ENCODE results near the gene MAPT.

MAPT gene

DNA sequence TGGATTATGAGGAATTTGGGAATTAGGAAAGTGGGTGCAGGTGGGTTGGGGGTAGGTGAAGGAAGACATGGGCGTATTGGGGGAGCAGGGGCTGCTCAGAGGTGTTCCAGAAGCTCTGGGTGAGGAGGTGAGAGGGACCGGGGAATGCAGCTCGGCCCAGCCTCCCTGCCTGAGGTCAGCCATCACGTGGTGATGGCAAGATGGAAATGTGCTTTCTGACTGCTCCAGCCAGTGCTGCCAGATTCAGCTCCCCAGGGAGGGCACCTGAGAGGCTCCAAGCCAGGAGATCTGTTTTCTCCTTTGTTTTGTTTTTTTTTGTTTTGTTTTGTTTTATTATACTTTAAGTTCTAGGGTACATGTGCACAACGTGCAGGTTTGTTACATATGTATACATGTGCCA, 69.5 kb downstream of the MAPT start:
- H3K4me3 ChIP-seq (ENCODE audit: low read depth, low read length): no peak overlapping the region
- TF ChIP-seq, protein P1, sequence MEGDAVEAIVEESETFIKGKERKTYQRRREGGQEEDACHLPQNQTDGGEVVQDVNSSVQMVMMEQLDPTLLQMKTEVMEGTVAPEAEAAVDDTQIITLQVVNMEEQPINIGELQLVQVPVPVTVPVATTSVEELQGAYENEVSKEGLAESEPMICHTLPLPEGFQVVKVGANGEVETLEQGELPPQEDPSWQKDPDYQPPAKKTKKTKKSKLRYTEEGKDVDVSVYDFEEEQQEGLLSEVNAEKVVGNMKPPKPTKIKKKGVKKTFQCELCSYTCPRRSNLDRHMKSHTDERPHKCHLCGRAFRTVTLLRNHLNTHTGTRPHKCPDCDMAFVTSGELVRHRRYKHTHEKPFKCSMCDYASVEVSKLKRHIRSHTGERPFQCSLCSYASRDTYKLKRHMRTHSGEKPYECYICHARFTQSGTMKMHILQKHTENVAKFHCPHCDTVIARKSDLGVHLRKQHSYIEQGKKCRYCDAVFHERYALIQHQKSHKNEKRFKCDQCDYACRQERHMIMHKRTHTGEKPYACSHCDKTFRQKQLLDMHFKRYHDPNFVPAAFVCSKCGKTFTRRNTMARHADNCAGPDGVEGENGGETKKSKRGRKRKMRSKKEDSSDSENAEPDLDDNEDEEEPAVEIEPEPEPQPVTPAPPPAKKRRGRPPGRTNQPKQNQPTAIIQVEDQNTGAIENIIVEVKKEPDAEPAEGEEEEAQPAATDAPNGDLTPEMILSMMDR (IDR thresholded peaks at IDR 0.05; ENCODE audit: low read depth, low read length): no peak
- in situ Hi-C loops (cut with HindIII; ENCODE audit: low sequenced_read_pairs): no loop called here
- no peak for DNase-seq (ENCODE audit: low read depth, low spot score)

- in situ Hi-C loops (cut with HindIII; ENCODE audit: low sequenced_read_pairs): no loop called here
- no peak for DNase-seq (ENCODE audit: low read depth, low spot score)
- TF ChIP-seq, protein P1 (IDR thresholded peaks at IDR 0.05; ENCODE audit: low read depth, low read length): no peak
Observed at GRCh38 chr17:45964634-45965033, 70.3 kb downstream of the MAPT start.

DNA sequence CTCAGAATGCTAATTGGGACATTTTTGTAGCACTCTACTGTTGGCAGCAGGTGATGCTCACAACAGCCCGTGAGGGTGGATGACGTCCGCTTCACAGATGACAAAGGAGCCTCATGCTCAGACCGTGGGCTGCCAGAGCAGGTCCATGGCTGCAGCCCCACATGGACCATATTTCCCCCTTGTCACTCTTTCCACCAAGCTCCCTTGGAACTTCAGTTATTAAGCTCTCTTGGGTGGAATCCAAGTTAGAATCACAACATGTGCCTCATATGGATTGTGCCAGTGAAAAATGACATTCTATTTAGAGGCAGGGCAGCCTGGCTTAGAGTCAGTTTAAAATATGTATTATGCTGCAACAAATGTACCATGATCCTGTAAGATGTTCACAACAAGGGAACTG, 71.5 kb downstream of the MAPT start:
- DNase-seq (ENCODE audit: low read depth, low spot score): no peak
- no peak overlapping the region for H3K4me3 ChIP-seq (ENCODE audit: low read depth, low read length)
- TF ChIP-seq, protein P1 (IDR thresholded peaks at IDR 0.05; ENCODE audit: low read depth, low read length): no peak
- in situ Hi-C loops (cut with HindIII; ENCODE audit: low sequenced_read_pairs): no loop called here

More at GRCh38 chr17:45964634-45965033, 70.3 kb downstream of the MAPT start:
- H3K4me3 ChIP-seq (ENCODE audit: low read depth, low read length): no peak overlapping the region

GRCh38 chr17:45966606-45967280, 72.4 kb downstream of the MAPT start:
- TF ChIP-seq, protein P1 (IDR thresholded peaks at IDR 0.05; ENCODE audit: low read depth, low read length): no peak
- no peak for DNase-seq (ENCODE audit: low read depth, low spot score)
- in situ Hi-C loops (cut with HindIII; ENCODE audit: low sequenced_read_pairs): no loop called here
- no peak overlapping the region for H3K4me3 ChIP-seq (ENCODE audit: low read depth, low read length)

DNA sequence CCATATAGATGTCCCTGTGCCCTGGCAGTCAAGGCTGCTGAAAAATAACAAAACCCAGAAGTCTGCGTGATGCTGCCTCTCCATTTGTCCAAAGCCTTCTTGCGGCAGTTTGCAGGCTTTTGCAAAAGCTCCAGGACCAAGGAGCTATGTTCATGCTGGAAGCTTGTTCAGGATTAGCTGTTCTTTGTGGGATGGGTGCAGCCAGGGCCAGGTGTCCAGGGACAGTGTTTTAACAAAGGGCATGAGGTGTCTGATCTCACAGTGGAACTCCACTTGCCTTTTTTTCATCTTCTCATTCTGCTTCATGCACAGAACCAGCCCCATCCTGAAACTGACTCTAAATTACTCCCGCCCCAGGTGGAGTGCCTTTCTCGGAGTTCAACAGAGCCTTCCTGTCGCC, 73.0 kb downstream of the MAPT start:
- in situ Hi-C loops (cut with HindIII; ENCODE audit: low sequenced_read_pairs): no loop called here
- no peak overlapping the region for H3K4me3 ChIP-seq (ENCODE audit: low read depth, low read length)
- DNase-seq (ENCODE audit: low read depth, low spot score): no peak
- TF ChIP-seq, protein P1 (IDR thresholded peaks at IDR 0.05; ENCODE audit: low read depth, low read length): no peak

- no peak overlapping the region for H3K4me3 ChIP-seq (ENCODE audit: low read depth, low read length)
- DNase-seq (ENCODE audit: low read depth, low spot score): no peak
- TF ChIP-seq, protein P1 (IDR thresholded peaks at IDR 0.05; ENCODE audit: low read depth, low read length): no peak
- in situ Hi-C loops (cut with HindIII; ENCODE audit: low sequenced_read_pairs): no loop called here
Observed at GRCh38 chr17:45968732-45969131, 74.4 kb downstream of the MAPT start.
